ENCODE results near the gene DBN1. TPM values are rescaled to one million over a fixed set of nuclear protein-coding genes. Genes with fewer than 3 reads are reported as not detected.
A peak's percentile ranks its signal among the peaks of the same experiment; 100 is the strongest.

Gene DBN1
- total and polyA plus RNA-seq, 9 of the 15 experiments (the other 6 are each of a cell fraction or from before 2014, with no cell fraction given): 0.25 to 87.2 (median 27.9) TPM

DNA sequence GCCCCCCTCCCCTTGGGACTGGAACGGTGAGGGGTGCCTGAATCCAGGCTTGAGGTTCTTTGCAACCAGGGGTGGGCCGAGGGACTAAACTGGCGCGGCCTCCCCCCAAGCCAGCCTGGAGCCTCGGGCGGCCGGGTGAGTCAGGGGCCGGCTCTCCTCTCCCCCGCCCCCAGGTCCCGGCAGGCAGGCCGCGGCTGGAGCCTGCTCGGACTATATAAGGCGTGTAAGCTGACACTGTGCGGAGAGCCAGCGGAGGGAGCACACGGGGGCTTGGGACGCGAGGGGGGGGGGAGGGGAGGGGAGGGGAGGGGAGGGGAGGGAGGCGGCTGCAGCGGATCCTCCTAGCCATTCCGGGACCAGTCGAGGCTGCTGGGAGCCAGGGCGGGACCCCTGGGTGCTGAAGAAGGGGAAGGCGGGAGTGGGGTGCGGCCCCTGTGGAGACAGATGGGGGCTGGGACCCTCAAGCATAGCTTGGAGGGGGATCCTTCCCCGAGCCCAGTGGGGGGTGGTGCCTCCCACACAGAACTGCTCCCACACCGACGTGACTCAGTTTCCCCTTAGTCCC is 23.4 kb upstream of the DBN1 start (continued):
- TF ChIP-seq, protein P1, sequence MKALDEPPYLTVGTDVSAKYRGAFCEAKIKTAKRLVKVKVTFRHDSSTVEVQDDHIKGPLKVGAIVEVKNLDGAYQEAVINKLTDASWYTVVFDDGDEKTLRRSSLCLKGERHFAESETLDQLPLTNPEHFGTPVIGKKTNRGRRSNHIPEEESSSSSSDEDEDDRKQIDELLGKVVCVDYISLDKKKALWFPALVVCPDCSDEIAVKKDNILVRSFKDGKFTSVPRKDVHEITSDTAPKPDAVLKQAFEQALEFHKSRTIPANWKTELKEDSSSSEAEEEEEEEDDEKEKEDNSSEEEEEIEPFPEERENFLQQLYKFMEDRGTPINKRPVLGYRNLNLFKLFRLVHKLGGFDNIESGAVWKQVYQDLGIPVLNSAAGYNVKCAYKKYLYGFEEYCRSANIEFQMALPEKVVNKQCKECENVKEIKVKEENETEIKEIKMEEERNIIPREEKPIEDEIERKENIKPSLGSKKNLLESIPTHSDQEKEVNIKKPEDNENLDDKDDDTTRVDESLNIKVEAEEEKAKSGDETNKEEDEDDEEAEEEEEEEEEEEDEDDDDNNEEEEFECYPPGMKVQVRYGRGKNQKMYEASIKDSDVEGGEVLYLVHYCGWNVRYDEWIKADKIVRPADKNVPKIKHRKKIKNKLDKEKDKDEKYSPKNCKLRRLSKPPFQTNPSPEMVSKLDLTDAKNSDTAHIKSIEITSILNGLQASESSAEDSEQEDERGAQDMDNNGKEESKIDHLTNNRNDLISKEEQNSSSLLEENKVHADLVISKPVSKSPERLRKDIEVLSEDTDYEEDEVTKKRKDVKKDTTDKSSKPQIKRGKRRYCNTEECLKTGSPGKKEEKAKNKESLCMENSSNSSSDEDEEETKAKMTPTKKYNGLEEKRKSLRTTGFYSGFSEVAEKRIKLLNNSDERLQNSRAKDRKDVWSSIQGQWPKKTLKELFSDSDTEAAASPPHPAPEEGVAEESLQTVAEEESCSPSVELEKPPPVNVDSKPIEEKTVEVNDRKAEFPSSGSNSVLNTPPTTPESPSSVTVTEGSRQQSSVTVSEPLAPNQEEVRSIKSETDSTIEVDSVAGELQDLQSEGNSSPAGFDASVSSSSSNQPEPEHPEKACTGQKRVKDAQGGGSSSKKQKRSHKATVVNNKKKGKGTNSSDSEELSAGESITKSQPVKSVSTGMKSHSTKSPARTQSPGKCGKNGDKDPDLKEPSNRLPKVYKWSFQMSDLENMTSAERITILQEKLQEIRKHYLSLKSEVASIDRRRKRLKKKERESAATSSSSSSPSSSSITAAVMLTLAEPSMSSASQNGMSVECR (CRISPR knock-in tag; IDR thresholded peaks at IDR 0.05): peak; percentile 43
- TF ChIP-seq CC2D1A (IDR thresholded peaks at IDR 0.05) (no peak), ASH1L (IDR thresholded peaks at IDR 0.05; ENCODE audit: borderline replicate concordance, low read depth, partially characterized antibody) (no peak), RBFOX2 (IDR thresholded peaks at IDR 0.05; ENCODE audit: low read depth, low read length) (peak; percentile 78), PPARD (CRISPR knock-in tag; IDR thresholded peaks at IDR 0.05) (no peak), CCNT2 (IDR thresholded peaks at IDR 0.05; ENCODE audit: borderline replicate concordance, extremely low read depth, insufficient read length, low read depth, low read length) (peak; percentile 76), DPF2 (IDR thresholded peaks at IDR 0.05) (peak; percentile 57), RBM22 (IDR thresholded peaks at IDR 0.05; ENCODE audit: low read depth, low read length, poor library complexity, severe bottlenecking) (peak; percentile 75), FOXM1 (IDR thresholded peaks at IDR 0.05; ENCODE audit: low read depth) (no peak), FOXM1 (CRISPR knock-in tag; IDR thresholded peaks at IDR 0.05; ENCODE audit: low read depth) (peak; percentile 90; the same call in 1 of the 2 replicates), ZKSCAN1 (IDR thresholded peaks at IDR 0.05; ENCODE audit: low read depth, low read length) (no peak), PRDM10 (IDR thresholded peaks at IDR 0.05; ENCODE audit: partially characterized antibody) (peak; percentile 64), ATF7 (IDR thresholded peaks at IDR 0.05) (peak; percentile 29; the same call in 1 of the 2 replicates), NR4A1 (CRISPR knock-in tag; IDR thresholded peaks at IDR 0.05) (no peak), NR4A1 (tag; IDR thresholded peaks at IDR 0.05) (no peak), ATF4 (CRISPR knock-in tag; IDR thresholded peaks at IDR 0.05) (no peak)

Data from K562 (cell line).